Measurements from ENCODE around the gene OR1D5.
"Not testable (repeated sequence)": the region's sequence is repeated elsewhere in the genome, so short reads cannot be mapped to it uniquely, and the experiment has no call there.

Gene OR1D5, protein sequence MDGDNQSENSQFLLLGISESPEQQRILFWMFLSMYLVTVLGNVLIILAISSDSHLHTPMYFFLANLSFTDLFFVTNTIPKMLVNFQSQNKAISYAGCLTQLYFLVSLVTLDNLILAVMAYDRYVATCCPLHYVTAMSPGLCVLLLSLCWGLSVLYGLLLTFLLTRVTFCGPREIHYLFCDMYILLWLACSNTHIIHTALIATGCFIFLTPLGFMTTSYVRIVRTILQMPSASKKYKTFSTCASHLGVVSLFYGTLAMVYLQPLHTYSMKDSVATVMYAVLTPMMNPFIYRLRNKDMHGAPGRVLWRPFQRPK

DNA sequence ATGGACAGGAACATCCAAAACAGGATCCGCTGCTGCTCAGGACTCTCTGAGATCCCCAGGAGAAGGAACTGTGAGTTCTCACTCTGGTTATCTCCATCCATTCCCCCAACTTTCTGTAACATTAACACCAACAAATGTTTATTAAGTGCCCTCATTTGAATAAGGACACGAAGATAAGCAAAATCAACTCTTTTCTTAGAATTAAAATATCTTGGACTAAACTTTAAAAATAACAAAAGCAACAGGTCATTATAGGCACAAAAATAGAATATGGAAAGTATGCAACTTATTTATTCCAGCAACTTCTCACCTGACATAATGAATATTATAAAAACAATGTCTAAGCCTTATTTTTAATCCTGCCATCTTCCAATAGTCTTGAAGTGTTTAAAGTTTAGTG is at the start of gene OR1D5:
TSS of gene OR1D5 (minus strand) at position 101 of the 400 bp plus-strand sequence. CDS start at position 101, 0 bp downstream.
- DNase-seq (ENCODE audit: extremely low spot score, insufficient read length, low read depth); FAIRE-seq: not testable (repeated sequence)

DNA sequence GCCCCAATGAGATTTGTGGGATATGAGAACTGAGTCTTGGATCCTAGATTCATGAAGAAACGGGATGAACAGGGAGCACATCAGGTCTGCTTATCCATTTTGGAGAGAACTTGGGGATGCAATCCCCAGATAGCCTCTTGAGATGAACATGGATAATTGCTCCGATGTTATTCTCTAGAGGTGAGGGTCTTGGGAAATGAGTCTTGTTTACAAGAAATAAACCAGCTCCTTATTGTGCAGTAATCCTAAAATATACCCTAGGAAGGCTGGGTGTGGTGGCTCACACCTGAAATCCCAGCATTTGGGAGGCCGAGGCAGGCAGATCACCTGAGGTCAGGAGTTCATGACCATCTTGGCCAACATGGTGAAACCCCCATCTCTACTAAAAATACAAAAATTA is 40.9 kb upstream of the OR1D5 start, which contains the start of gene OR1D2:
TSS of gene OR1D2 (minus strand) at position 101 of the 400 bp plus-strand sequence. CDS start 11,426 bp downstream, outside the sequence.
- no peak for DNase-seq (ENCODE audit: extremely low spot score, insufficient read length, low read depth)
- no peak for FAIRE-seq

DNA sequence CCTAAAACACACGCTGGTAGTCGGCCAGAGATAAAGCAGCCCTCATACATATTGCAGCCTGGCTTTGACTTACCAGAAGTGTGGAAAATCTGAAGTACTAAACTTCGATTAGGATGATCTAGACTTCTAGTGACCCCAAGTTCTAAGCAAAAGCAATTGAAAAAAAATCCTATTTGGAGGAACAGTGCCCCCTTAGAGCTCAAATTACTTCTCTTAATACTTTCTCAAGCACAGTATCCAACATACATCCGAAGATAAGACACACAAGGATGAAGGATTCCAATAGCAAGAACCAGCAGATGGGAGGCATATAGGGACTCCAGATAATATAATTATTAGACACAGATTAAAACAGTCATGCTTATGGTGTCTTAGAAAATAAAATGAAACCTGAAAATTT is 10.4 kb upstream of the OR1D5 start:
- FAIRE-seq; DNase-seq (ENCODE audit: extremely low spot score, insufficient read length, low read depth): not testable (repeated sequence)

DNA sequence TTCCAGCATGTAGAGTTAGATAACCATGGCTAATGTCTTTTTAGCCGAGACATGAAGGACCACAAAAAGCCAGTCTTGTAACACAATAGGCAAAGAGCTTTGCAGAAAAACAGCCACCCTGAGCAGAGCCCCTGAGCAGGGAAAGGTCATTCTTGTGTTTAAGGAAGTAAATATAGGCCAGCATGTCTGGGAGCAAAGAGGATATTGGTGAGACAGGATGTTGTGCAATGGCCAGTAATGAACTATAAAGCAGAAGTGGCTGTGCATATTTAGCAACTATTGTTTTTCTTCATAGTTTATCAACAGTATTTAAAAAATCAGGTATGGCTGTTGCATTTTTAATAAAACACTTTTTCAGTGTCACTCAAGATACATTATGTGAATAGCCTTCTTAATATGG is 1.8 kb upstream of the OR1D5 start:
- not testable (repeated sequence) for DNase-seq (ENCODE audit: extremely low spot score, insufficient read length, low read depth)
- peak; percentile 33 for FAIRE-seq

DNA sequence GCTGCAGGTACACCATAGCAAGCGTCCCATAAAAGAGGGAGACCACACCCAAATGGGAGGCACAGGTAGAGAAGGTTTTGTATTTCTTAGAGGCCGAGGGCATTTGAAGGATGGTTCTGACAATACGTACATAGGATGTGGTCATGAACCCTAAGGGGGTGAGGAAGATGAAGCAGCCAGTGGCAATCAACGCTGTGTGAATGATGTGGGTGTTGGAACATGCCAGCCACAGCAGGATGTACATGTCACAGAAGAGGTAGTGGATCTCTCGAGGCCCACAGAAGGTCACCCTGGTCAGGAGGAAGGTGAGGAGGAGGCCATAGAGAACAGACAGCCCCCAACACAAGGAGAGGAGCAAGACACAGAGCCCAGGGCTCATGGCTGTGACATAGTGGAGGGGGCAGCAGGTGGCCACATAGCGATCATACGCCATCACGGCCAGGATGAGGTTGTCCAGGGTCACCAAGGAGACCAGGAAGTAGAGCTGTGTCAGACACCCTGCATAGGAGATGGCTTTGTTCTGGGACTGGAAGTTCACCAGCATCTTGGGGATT is 506 bp downstream of the OR1D5 start:
- DNase-seq (ENCODE audit: extremely low spot score, insufficient read length, low read depth); FAIRE-seq: not testable (repeated sequence)

DNA sequence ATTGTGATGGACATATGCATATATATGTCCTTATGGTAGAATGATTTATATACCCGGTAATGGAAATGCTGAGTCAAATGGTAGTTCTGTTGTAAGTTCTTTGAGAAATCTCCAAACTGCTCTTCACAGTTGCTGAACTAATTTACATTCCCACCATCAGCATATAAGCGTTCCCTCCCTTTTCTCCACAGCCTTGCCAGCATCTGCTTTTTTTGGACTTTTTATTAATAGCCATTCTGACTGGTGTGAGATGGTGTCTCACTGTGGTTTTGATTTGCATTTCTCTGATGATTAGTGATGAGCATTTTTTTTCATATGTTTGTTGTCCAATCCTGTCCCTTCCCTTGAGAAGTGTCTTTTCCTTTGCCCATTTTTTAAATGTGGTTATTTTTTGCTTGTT is 8.5 kb downstream of the OR1D5 start:
- not testable (repeated sequence) for DNase-seq (ENCODE audit: extremely low spot score, insufficient read length, low read depth); FAIRE-seq

DNA sequence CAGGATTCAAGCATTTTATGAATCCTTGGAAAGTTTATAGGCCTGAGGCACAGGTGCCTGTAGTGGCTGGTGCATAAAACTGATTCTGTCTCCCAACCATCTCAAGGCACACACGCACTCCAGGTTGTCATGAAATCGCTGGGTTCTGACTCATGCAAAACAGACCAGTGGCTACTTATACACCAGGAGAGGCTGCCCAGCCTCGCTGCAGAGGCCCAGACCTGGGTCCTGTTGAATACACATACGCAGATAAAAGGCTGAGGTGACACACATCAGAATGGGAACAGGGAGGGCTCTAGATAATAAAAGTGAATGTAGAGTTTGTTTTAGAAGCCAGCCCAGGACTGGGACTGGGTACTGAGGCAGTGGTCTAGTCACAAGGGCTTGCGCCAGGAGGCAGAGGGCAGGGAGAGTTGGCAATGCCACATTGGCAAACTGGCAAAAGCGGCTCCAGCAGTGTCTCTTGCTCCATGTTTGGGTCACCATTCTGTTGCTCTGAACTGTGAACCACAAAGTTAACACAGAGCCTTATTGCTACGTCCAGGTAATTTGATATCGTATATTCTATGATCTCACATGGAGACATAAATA is 13.6 kb downstream of the OR1D5 start:
- DNase-seq (ENCODE audit: extremely low spot score, insufficient read length, low read depth) (no peak), FAIRE-seq (no peak)

DNA sequence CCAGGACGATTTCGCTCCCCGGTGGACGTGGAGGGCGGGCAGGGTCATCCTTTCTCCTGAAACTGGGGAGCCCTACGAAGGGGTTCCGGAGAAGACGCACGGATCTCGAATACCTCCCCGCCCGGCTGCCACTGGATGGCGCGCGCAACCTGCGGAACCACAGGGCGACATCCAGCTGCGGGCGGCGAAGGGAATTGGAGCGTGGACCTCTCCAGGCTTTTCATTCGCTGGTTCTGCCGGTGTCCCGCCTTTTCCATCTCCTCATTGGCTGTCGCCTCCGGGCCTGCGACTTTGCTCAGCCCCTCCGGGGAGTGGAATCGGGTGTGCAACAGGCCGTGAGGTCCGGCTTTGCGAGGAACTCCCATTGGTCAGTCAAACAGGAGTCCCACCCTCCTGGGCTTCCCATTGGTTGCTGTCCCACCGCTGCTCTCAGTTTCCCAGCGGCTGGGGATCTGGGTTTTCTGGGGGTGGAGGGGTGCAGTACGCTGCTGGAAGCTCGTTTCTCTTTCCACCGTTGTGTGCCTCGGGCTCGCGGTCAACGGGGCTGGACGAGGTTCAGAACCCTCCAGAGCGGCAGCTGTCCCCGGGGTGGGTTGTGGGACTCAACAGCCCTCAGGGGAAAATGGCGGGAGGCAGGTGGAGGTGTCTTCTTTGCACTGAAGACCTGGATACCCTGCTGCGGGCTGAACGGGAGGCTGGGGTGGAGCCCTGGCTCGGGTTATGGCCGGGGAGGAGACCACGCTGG is 14.5 kb downstream of the OR1D5 start:
- DNase-seq (ENCODE audit: extremely low spot score, insufficient read length, low read depth) (peak; percentile 81), FAIRE-seq (peak; percentile 91)

DNA sequence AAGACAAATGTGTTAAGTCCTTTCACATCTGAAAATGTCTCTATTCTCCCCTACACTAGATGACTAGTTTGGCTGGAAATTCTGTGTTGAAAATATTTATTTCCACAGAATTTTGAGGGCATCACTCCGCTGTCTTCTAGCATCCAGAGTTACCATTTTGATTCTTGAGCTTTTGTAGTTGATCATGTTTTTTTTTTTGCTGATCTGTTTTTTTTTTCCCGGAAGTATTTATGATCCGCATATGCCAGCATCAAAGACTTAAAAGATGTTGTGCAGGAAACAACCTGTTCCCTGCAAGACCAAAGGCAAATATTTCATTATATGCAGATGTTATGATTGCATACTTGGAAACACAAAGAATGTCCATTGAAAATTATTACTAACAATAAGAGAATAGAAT is 16.7 kb downstream of the OR1D5 start:
- DNase-seq (ENCODE audit: extremely low spot score, insufficient read length, low read depth), result no peak
- no peak for FAIRE-seq

DNA sequence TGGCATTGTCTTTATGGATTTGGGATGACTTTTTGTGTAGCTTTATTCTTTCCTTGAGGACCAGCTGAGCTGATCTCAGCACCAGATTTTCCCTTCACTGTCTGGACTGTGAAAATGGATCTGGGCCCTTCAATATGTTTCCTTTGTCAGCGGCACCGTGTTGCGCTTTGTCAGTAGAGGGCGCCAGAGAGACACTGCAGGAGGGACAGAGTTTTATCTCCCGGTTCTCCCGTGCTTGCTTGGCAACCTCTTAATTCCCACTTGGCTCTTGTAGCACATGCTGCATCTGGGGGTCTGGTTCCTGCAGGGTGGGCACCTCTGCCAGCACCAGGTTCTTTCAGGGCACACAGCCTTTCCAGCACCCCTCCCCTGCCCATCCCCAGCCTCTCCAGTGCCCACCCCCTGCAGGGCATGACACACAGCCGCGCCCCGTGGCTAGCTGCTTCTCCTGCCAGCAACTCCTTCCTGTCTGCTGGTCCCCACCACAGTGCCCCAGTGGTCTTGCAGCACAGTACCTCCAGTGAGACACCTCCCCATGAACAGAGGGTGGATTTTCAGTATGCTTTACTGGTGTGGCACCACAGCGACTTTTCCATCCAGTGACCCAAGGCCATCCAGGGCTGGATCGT is 19.6 kb downstream of the OR1D5 start:
- FAIRE-seq, result no peak

DNA sequence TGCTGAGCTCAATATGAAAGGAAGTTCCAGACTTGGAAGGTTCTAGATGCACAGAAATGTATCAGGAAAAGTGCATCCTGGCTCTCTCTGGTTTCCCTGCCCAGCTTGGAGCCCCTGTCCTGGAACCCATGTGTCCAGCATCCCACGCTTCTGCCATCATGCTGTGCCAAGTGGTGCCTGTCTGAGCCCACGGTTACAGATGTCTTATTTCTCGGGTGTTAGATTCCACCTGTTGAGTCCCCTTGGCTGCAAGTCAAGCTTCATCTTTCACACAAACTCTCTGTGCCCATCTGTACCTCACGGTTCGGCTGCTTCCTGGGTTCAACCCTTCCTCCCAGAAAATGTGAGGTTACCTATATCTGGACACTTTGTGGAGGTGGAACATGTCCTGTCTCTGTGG is 22.5 kb downstream of the OR1D5 start:
- FAIRE-seq (no peak), DNase-seq (ENCODE audit: extremely low spot score, insufficient read length, low read depth) (no peak)

More for the DNA sequence above, 19.6 kb downstream of the OR1D5 start:
- no peak for DNase-seq (ENCODE audit: extremely low spot score, insufficient read length, low read depth)

DNA sequence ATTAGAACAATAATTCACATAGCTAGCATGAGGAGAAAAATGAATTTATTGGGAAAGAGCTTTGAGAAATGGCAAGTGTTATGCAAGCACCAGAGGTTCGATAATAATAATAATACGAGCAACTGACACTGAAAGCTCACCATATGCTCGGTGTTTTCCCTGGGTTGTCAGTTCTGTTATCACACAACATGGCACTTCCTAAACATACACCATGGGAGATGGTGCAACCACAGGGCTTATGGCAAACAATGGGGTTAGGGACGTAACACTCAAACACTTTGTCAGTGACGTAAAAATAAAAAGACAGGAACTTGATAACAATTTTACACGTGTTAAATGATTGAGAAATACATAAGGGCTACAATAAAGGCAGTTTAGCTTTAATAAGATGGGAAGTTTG is 23.7 kb downstream of the OR1D5 start:
- FAIRE-seq (no peak), DNase-seq (ENCODE audit: extremely low spot score, insufficient read length, low read depth) (no peak)

DNA sequence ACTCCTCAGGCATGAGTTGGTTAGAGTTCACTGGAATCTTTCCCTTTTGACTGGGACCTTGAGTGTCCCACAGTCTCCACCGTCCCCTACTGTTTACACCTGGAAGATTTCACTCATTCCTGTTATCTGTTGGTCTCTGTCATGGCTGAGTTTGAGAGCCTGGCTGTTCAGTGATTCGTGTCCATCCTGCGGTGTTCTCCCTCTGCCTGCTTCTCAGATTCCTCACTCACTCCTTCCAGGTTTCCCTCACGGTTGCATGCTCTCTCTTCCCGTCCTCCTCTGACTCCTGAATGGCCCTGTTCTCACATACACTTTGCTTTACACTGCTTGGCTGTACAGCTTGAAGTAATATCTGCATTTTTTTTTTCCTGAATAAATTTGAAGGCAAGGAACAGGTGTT is 24.5 kb downstream of the OR1D5 start:
- DNase-seq (ENCODE audit: extremely low spot score, insufficient read length, low read depth) (no peak), FAIRE-seq (no peak)

DNA sequence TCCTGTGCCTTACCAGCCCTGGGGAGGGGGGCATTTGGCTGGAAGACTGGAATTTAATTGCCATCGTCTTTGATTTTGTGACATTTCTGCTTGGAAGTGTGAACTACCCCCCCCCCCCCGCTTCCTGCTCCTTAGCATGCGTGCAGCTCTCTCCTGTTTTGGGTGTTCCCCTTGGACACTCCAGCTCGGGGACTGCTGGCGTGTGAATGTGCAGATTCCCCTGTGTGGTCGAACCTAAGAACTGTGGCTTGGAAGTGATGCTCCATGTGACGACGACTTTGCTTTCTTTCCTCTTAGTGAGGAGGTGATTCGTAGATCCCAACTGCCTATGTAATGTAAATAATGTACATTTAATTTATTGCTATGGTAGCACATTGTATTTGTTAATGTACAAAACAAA is 26.1 kb downstream of the OR1D5 start:
- no peak for FAIRE-seq
- no peak for DNase-seq (ENCODE audit: extremely low spot score, insufficient read length, low read depth)

DNA sequence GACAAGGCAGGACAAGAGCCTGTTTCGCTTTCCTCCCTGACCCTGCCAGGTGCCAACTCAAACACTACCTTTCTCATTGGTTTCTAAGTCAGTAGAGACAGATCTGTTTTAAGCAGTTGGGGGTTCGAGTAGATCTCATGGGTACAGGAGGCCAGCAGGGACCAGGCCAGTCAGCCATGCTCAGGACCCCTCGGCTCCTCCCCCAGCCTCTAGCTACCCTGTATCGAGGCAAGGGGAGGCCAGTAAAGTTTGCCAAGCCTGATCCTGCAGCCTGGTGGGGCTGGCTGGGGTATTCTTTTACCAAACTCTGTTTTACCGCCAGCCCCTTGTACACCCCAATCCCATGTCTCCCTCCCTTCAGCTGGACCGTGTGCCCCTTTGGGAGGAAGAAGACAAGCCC is 26.6 kb downstream of the OR1D5 start:
- FAIRE-seq (no peak), DNase-seq (ENCODE audit: extremely low spot score, insufficient read length, low read depth) (no peak)

DNA sequence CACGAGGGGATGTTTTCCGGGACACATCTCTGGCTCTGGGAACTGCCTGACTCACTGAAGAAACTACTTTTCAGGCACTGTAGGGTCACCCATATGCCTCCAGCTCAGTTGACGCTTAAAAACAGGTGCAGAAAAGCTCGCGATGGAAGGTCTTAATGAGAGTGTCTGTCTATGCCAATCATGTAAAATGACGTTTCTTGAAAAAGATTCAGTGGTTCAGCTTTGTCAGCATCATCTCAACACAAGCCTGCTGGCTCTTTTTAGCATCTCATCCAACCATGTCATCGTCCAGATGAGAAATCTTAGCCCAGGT is 27.5 kb downstream of the OR1D5 start:
- DNase-seq (ENCODE audit: extremely low spot score, insufficient read length, low read depth) (no peak), FAIRE-seq (no peak)

DNA sequence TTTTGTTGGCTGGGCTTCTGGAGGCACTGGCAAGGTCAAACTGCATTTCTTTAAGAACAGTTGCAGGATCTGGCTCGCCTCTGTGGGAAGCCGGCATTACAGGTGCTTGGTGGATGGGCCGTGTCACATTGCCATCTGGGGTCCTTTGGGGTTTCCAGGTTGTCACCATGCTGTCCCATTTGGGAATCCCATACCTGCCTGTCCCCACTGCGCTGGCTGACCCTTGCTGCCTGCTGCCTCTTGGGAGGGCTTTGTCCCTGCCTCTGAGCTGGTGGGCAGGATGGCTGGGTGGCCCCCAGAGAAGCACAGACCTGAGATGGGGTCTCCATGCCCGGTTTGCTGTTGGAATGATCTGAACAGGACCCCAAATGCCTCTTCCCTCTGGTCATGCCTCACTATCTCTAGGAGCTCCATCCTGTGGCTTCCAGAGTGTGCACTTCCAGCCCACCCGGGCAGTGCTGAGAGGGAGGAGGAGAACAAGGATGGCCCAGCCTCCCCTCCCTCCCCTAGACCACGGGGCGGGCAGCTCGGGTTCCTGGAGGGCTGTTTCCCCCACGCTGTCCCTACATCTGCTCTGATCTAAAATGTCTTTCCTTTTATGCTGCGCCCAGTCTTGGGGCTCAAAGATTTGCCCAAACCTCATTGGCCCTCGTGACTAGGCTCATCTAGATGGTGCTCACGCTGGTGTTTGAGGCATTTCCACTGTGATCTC is 28.0 kb downstream of the OR1D5 start:
- DNase-seq (ENCODE audit: extremely low spot score, insufficient read length, low read depth), result no peak
- no peak for FAIRE-seq

DNA sequence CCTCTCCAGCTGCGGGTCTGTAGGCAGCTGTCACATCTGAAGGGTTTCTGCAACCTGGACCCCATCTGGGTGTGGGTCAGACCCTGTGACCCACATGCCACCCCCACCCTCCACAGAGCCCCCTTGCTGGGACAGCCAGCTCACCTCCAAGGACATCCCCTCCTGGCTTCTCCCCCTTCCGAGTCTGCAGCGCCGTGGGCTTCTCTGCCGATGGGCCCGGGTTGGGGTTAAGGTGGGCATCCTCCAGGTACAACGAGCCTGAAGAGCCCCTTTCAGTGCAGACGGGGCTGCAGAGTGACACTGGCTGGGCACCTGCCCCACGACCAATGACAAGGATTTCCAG is 28.9 kb downstream of the OR1D5 start:
- DNase-seq (ENCODE audit: extremely low spot score, insufficient read length, low read depth), result no peak
- FAIRE-seq, result no peak

DNA sequence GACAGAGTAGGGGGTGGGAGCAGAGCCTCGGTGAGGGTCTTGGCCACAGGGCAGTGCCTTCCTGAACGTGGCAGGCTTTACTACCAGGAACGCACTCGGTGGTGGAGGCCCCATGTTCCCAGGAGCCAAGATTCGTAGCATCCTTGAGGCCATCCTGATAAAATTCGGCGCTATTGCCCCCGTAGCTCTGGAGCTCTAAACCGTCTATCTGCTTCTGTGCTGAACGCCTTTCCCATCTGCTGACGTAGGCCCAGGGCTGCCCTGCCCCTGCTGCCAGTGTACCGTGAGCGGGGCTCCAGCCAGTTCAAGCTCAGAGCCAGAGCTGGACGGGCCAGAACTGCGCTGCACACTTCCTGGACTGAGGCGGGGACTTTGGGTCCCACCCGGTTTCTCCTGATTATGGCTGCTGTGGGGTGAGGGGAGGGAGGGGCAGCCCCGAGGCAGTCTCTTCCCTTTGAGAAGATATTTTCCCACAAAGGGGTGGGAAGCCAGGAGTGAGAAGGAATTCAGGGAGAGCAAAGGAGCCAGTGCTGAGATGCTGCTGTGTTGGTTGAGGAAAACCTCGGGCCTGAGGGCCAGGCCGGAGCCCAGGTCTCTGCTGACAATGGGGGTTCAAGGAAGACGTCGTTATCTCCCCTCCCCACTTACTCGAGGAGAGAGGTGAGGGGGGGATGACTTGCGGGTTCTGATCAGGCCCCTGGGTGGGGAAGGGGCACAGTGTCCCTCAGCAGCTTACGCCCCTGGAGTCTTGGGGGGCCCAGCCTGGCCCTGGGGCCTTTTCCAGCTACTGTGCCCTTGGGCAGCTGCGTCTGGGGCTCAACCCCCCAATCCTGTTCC is 29.4 kb downstream of the OR1D5 start:
- FAIRE-seq (no peak), DNase-seq (ENCODE audit: extremely low spot score, insufficient read length, low read depth) (no peak)
